HepG2 (cell line): Measurements from ENCODE around the gene NCAPG. TPM values are rescaled to one million over a fixed set of nuclear protein-coding genes. Genes with fewer than 3 reads are reported as not detected.

Experiments used
- ATAC-seq: fragments of 200-7000 bp; cut with Tn5 transposase; 3 replicates; pipeline ENCODE4 v1.9.1; 2020; ENCODE audit warnings: mild to moderate bottlenecking, moderate library complexity
- BruUV-seq: library from RNA; stranded (reverse); fragments of 400-500 nt; replicated peaks from 2 replicates; lab custom pipeline; 2021; lab: Mats Ljungman, UMichigan
- CTCF ChIA-PET: fragments of 300-600 bp; formaldehyde crosslinking; extraction: SDS; loops from one replicate; lab custom pipeline; 2021; ENCODE audit warnings: low total read pairs, inconsistent platforms, low intra/inter-chr PET ratio; lab: Yijun Ruan, JAX
- POLR2A ChIA-PET: fragments of 350-600 bp; sonication (Branson Sonifier 250); formaldehyde crosslinking; loops from one replicate; lab custom pipeline; 2020; ENCODE audit warnings: antibody characterized with exemption, inconsistent platforms; lab: Yijun Ruan, JAX
- DNase-seq: peaks from one replicate; pipeline ENCODE4 v3.0.0-alpha.2; 2015; ENCODE audit warnings: low spot score
- FAIRE-seq: peaks from 3 replicates; lab custom pipeline; 2011; peaks lifted over from hg19 to GRCh38; lab: Jason Lieb, UNC
- H2AFZ ChIP-seq: one replicate; pipeline ENCODE4 v1.6.1; 2011; ENCODE audit warnings: low read length, inconsistent platforms
- H3K27ac ChIP-seq: fragments of 300-600 bp; 3 replicates; pipeline ENCODE4 v1.8.0; 2011; ENCODE audit warnings: mixed run types, mild to moderate bottlenecking, mixed read lengths, low read length, inconsistent platforms; ENCODE audit not compliant: insufficient read depth; ENCODE audit errors: extremely low read length
- H3K27me3 ChIP-seq, 2 experiments: fragments of 200-600 bp in 1 of 2; 2 replicates in 1 of 2; 3 replicates in 1 of 2; pipeline versions ENCODE4 v1.6.0 to v1.8.0; 2011; ENCODE audit warnings: low read length in 2 of 2, mild to moderate bottlenecking in 2 of 2, moderate library complexity in 2 of 2, inconsistent platforms in 1 of 2; ENCODE audit not compliant: insufficient read depth in 2 of 2, control insufficient read depth in 1 of 2
- H3K36me3 ChIP-seq, 2 experiments: fragments of 200-600 bp in 1 of 2; replicated peaks in 1 of 2; 2 replicates in 1 of 2; 3 replicates in 1 of 2; pipeline versions ENCODE4 v1.5.1 to v1.8.0; 2011; ENCODE audit warnings: low read length in 2 of 2, inconsistent platforms in 1 of 2; ENCODE audit not compliant: insufficient read depth in 2 of 2, control insufficient read depth in 1 of 2
- H3K4me1 ChIP-seq: 2 replicates; pipeline ENCODE4 v1.5.1; 2012; ENCODE audit warnings: low read length, inconsistent platforms; ENCODE audit not compliant: insufficient read depth
- H3K4me2 ChIP-seq: 2 replicates; pipeline ENCODE4 v1.6.0; 2011; ENCODE audit warnings: low read depth, low read length, inconsistent platforms
- H3K4me3 ChIP-seq, 3 experiments: fragments of 200-600 bp in 1 of 3; sonication (generic), shearing (Covaris generic) in 1 of 3; replicated peaks in 1 of 3; 2 replicates each; pipeline ENCODE4 v1.5.1; 2011 to 2016; ENCODE audit warnings: low read length in 3 of 3, inconsistent platforms in 2 of 3, low read depth in 2 of 3, mild to moderate bottlenecking in 2 of 3, control low read depth in 1 of 3, mixed read lengths in 1 of 3; ENCODE audit not compliant: insufficient read depth in 1 of 3
- H3K79me2 ChIP-seq: one replicate; pipeline ENCODE4 v1.6.1; 2011; ENCODE audit warnings: low read length, inconsistent platforms; ENCODE audit not compliant: insufficient read depth
- H3K9ac ChIP-seq: 2 replicates; pipeline ENCODE4 v1.6.0; 2011; ENCODE audit warnings: mild to moderate bottlenecking, low read depth, low read length, inconsistent platforms; ENCODE audit not compliant: insufficient read depth
- H3K9me3 ChIP-seq: 2 replicates; pipeline ENCODE4 v1.5.1; 2012; ENCODE audit warnings: mild to moderate bottlenecking, low read length
- H4K20me1 ChIP-seq: 2 replicates; pipeline ENCODE4 v1.6.0; 2011; ENCODE audit warnings: inconsistent platforms, mild to moderate bottlenecking, low read length, moderate library complexity; ENCODE audit not compliant: insufficient read depth
- ELK4 ChIP-seq: sonication (generic); formaldehyde crosslinking; IDR thresholded peaks from 2 replicates; pipeline ENCODE4 v1.9.0; 2021; ENCODE audit warnings: missing genetic modification reagents, borderline replicate concordance
- FUBP1 ChIP-seq: sonication (generic); formaldehyde crosslinking; IDR thresholded peaks from 2 replicates; pipeline ENCODE4 v1.5.1; 2020; ENCODE audit warnings: missing genetic modification reagents, mild to moderate bottlenecking, borderline replicate concordance
- GRHL1 ChIP-seq: sonication (generic); formaldehyde crosslinking; conservative IDR thresholded peaks from 2 replicates; pipeline ENCODE4 v1.8.0; 2022; ENCODE audit warnings: missing genetic modification reagents
- THAP11 ChIP-seq: IDR thresholded peaks from 2 replicates; pipeline ENCODE4 v1.6.1; 2016; ENCODE audit warnings: missing biosample characterization, missing genetic modification reagents
- ZFX ChIP-seq: sonication (generic); formaldehyde crosslinking; IDR thresholded peaks from 2 replicates; pipeline ENCODE4 v1.4.0; 2020; ENCODE audit warnings: mild to moderate bottlenecking, low read depth, missing genetic modification reagents, moderate library complexity
- ZNF12 ChIP-seq: sonication (generic); formaldehyde crosslinking; IDR thresholded peaks from 2 replicates; pipeline ENCODE4 v1.5.0; 2020; ENCODE audit warnings: missing genetic modification reagents
- ZNF136 ChIP-seq: sonication (generic); formaldehyde crosslinking; IDR thresholded peaks from 2 replicates; pipeline ENCODE4 v1.8.1; 2022; ENCODE audit warnings: low read depth, mild to moderate bottlenecking, moderate library complexity, missing genetic modification reagents
- ZNF512 ChIP-seq: sonication (generic); formaldehyde crosslinking; IDR thresholded peaks from 2 replicates; pipeline ENCODE4 v1.4.0; 2020; ENCODE audit warnings: mild to moderate bottlenecking, missing genetic modification reagents
- ZNF644 ChIP-seq: IDR thresholded peaks from 2 replicates; pipeline ENCODE4 v1.6.1; 2016; ENCODE audit warnings: low read depth
- ZNF652 ChIP-seq: IDR thresholded peaks from 2 replicates; pipeline ENCODE4 v1.6.1; 2016; ENCODE audit warnings: low read depth, borderline replicate concordance
- ZNF713 ChIP-seq: sonication (generic); formaldehyde crosslinking; IDR thresholded peaks from 2 replicates; pipeline ENCODE4 v1.4.0; 2020; ENCODE audit warnings: mild to moderate bottlenecking, missing genetic modification reagents
- WGBS: methylation state at CpG from one replicate; pipeline ENCODE4 v1.1.6; 2017; ENCODE audit warnings: low lambda C conversion rate; 5-methylcytosine and 5-hydroxymethylcytosine counted together
- in situ Hi-C: cut with HindIII; loops from 2 replicates; pipeline ENCODE4 v1.10.0; 2017; ENCODE audit warnings: low pct_unique_long_range_greater_than_20kb; ENCODE audit not compliant: extremely low pct_ligation_motif_present
- intact Hi-C: fragments of 100-400 bp; cut with micrococcal nuclease; formaldehyde crosslinking; loops from one replicate; pipeline ENCODE4 v1.10.0; 2022; ENCODE audit not compliant: unreplicated experiment
- polyA plus RNA-seq, 8 experiments: library from polyadenylated mRNA; depleted of rRNA in 3 of 8; stranded (reverse) in 7 of 8; unstranded in 1 of 8; fragments of >200 nt; fragmentation: Illumina TruSeq in 4 of 8; extraction: Trizol in 4 of 8; gene quantifications; 2 replicates each; pipeline versions ENCODE4 v1.2.1 to v1.2.3, GENCODE V29; 2011 to 2016; ENCODE audit warnings: low read depth in 4 of 8, missing spikeins in 1 of 8, mixed read lengths in 1 of 8; ENCODE audit not compliant: insufficient read depth in 1 of 8
- total RNA-seq, 5 experiments: library from RNA; depleted of rRNA; stranded (reverse); fragments of >200 nt; fragmentation: Illumina TruSeq; extraction: Trizol; gene quantifications; 2 replicates each; pipeline ENCODE4 v1.2.3, GENCODE V29; 2016; ENCODE audit warnings: low read depth in 1 of 5

NCAPG gene
- total and polyA plus RNA-seq, 2 of the 13 experiments (the other 11 are each of a cell fraction or from before 2014, with no cell fraction given), result 14.8 to 61.9 TPM

GRCh38 chr4:17807446-17807845, 3.3 kb upstream of the NCAPG start:
- H3K4me2 ChIP-seq, result peak overlapping the region; percentile 92

More at GRCh38 chr4:17807446-17807845, 3.3 kb upstream of the NCAPG start:
- H3K9me3 ChIP-seq, result no peaks in the 10 kb centered on the region
- H2AFZ ChIP-seq, result no peak overlapping the region
- 80% methylated on average over 6 of the region's 6 CpGs for WGBS
- TF ChIP-seq ZNF652, result no peak
- no peak for TF ChIP-seq ELK4 (CRISPR knock-in tag)
- no peak for TF ChIP-seq THAP11 (CRISPR knock-in tag)
- no peak for TF ChIP-seq ZNF12 (CRISPR knock-in tag)
- TF ChIP-seq ZFX (CRISPR knock-in tag), result no peak
- no peak for TF ChIP-seq FUBP1
- TF ChIP-seq GRHL1, result no peak
- TF ChIP-seq ZNF512 (CRISPR knock-in tag), result no peak
- no peak for TF ChIP-seq ZNF713 (CRISPR knock-in tag)
- TF ChIP-seq ZNF136 (CRISPR knock-in tag), result no peak
- no peak for TF ChIP-seq ZNF644
- DNase-seq, result no peak
- no peak for ATAC-seq
- no TSS peak for BruUV-seq
- H4K20me1 ChIP-seq, result peaks cover 34% of the 10 kb centered on the region
- no peak for FAIRE-seq
- no peaks in the 10 kb centered on the region; a peak in 1 of 5 replicates for H3K27me3 ChIP-seq
- ChIA-PET CTCF (no interaction called here), POLR2A (no interaction called here)
- H3K4me3 ChIP-seq, result peak overlapping the region; percentile 19 to 93 (median 38); a peak in 5 of 6 replicates
- intact Hi-C loops (loop anchor here (5.0 kb wide), 1 partner anchor 210 kb away; no protein-coding TSS in a partner anchor), in situ Hi-C loops (loop anchor here (10.0 kb wide), 1 partner anchor 253 kb away; no protein-coding TSS in a partner anchor)
- peaks cover 79% of the 10 kb centered on the region for H3K79me2 ChIP-seq
- peak overlapping the region; percentile 47; the same call in 1 of the 2 replicates for H3K9ac ChIP-seq
- H3K27ac ChIP-seq, result no peak overlapping the region
- peaks cover 8 to 32% of the 10 kb centered on the region in 2 experiments for H3K36me3 ChIP-seq
- peaks cover 34% of the 10 kb centered on the region for H3K4me1 ChIP-seq
